HG03175 (cell line): ENCODE measurements around the gene SMARCAL1.

Source experiments
- ATAC-seq: cut with Tn5 transposase; IDR thresholded peaks from one replicate; pipeline ENCODE4 v1.9.1; 2021; ENCODE audit warnings: mild to moderate bottlenecking, moderate library complexity; ENCODE audit not compliant: unreplicated experiment

Gene SMARCAL1

GRCh38 chr2:216426938-216427337 lies 14.7 kb downstream of the SMARCAL1 start:
- no peak for ATAC-seq

- no peak for ATAC-seq
Observed at GRCh38 chr2:216428618-216429350, 16.5 kb downstream of the SMARCAL1 start.

- ATAC-seq = no peak
Observed at GRCh38 chr2:216429428-216429827, 17.1 kb downstream of the SMARCAL1 start.

GRCh38 chr2:216430811-216431530 lies 18.7 kb downstream of the SMARCAL1 start:
- no peak for ATAC-seq

- ATAC-seq = no peak
Observed at GRCh38 chr2:216431531-216431856, 19.2 kb downstream of the SMARCAL1 start.

- no peak for ATAC-seq
Observed at GRCh38 chr2:216436383-216436782, 24.1 kb downstream of the SMARCAL1 start.

- no peak for ATAC-seq
Observed at GRCh38 chr2:216441308-216442010, 29.2 kb downstream of the SMARCAL1 start.

- ATAC-seq = no peak
Observed at GRCh38 chr2:216445501-216445900, 33.2 kb downstream of the SMARCAL1 start.

GRCh38 chr2:216446343-216446742 lies 34.1 kb downstream of the SMARCAL1 start:
- ATAC-seq = no peak

GRCh38 chr2:216447293-216447692 lies 35.0 kb downstream of the SMARCAL1 start:
- ATAC-seq = no peak

- no peak for ATAC-seq
Observed at GRCh38 chr2:216448829-216449228, 36.5 kb downstream of the SMARCAL1 start.

GRCh38 chr2:216450346-216450745 lies 38.1 kb downstream of the SMARCAL1 start:
- ATAC-seq = no peak

- ATAC-seq = no peak
Observed at GRCh38 chr2:216450784-216451183, 38.5 kb downstream of the SMARCAL1 start.

GRCh38 chr2:216453955-216454614 lies 41.8 kb downstream of the SMARCAL1 start:
- no peak for ATAC-seq

GRCh38 chr2:216463148-216463547 lies 50.9 kb downstream of the SMARCAL1 start:
- ATAC-seq = no peak

GRCh38 chr2:216464104-216464720 lies 51.9 kb downstream of the SMARCAL1 start:
- no peak for ATAC-seq

- ATAC-seq = no peak
Observed at GRCh38 chr2:216465579-216466195, 53.4 kb downstream of the SMARCAL1 start.

- ATAC-seq = no peak
Observed at GRCh38 chr2:216467845-216468244, 55.6 kb downstream of the SMARCAL1 start.

GRCh38 chr2:216469661-216470060 lies 57.4 kb downstream of the SMARCAL1 start:
- no peak for ATAC-seq

GRCh38 chr2:216473187-216473586 lies 60.9 kb downstream of the SMARCAL1 start:
- ATAC-seq = no peak
